Pons (tissue), 1 donor: ENCODE data around the gene IFNL1.
"Not testable (repeated sequence)": the region's sequence is repeated elsewhere in the genome, so short reads cannot be mapped to it uniquely, and the experiment has no call there.

Experiments used
- DNase-seq: peaks from one replicate; pipeline ENCODE4 v3.0.0-alpha.2; 2016; ENCODE audit warnings: low spot score

Gene IFNL1

GRCh38 chr19:39296055-39296645 lies at the start of gene IFNL1:
TSS of gene IFNL1 (plus strand) at chr19:39296407. CDS start at chr19:39296422, 15 bp downstream.
- no peak for DNase-seq

- DNase-seq, result no peak
Observed at GRCh38 chr19:39246951-39247669, 49.1 kb upstream of the IFNL1 start.

GRCh38 chr19:39247701-39248664 lies 48.2 kb upstream of the IFNL1 start:
- DNase-seq, result no peak

GRCh38 chr19:39248806-39249205 lies 47.4 kb upstream of the IFNL1 start, which contains the start of gene IFNL4:
TSS of gene IFNL4 (minus strand) at chr19:39248856.
- no peak for DNase-seq

- DNase-seq, result no peak
Observed at GRCh38 chr19:39251081-39251480, 45.1 kb upstream of the IFNL1 start.

GRCh38 chr19:39251846-39252245 lies 44.4 kb upstream of the IFNL1 start:
- DNase-seq, result no peak

- DNase-seq, result no peak
Observed at GRCh38 chr19:39252458-39252857, 43.7 kb upstream of the IFNL1 start.

GRCh38 chr19:39253374-39254149 lies 42.6 kb upstream of the IFNL1 start:
- no peak for DNase-seq

GRCh38 chr19:39254531-39255345 lies 41.5 kb upstream of the IFNL1 start:
- DNase-seq, result no peak

- DNase-seq, result no peak
Observed at GRCh38 chr19:39257227-39257626, 39.0 kb upstream of the IFNL1 start.

GRCh38 chr19:39261704-39262103 lies 34.5 kb upstream of the IFNL1 start:
- DNase-seq, result no peak

- DNase-seq, result no peak
Observed at GRCh38 chr19:39262496-39262895, 33.7 kb upstream of the IFNL1 start.

- DNase-seq, result no peak
Observed at GRCh38 chr19:39263912-39264305, 32.3 kb upstream of the IFNL1 start.

- DNase-seq, result no peak
Observed at GRCh38 chr19:39264306-39265290, 31.6 kb upstream of the IFNL1 start.

- no peak for DNase-seq
Observed at GRCh38 chr19:39265321-39265916, 30.8 kb upstream of the IFNL1 start.

GRCh38 chr19:39268085-39268484 lies 28.1 kb upstream of the IFNL1 start, which contains the start of gene IFNL2:
TSS of gene IFNL2 (plus strand) at chr19:39268396. CDS start at chr19:39268569, 173 bp downstream.
- DNase-seq, result not testable (repeated sequence)

GRCh38 chr19:39268531-39269223 lies 27.5 kb upstream of the IFNL1 start:
- DNase-seq, result not testable (repeated sequence)

- DNase-seq, result not testable (repeated sequence)
Observed at GRCh38 chr19:39269369-39269768, 26.8 kb upstream of the IFNL1 start.
